H1 (cell line): ENCODE measurements around the gene VDR.

ENCODE experiments used
- CTCF ChIP-seq, 3 experiments: IDR thresholded peaks; 1 replicate in 2 of 3; 2 replicates in 1 of 3; pipeline versions ENCODE4 v1.5.1 to v1.6.1; 2011; ENCODE audit warnings: low read length in 3 of 3, mild to moderate bottlenecking in 3 of 3, inconsistent platforms in 2 of 3, low read depth in 1 of 3, moderate library complexity in 1 of 3; ENCODE audit not compliant: insufficient read depth in 1 of 3; ENCODE audit errors: control extremely low read depth in 1 of 3
- EZH2 ChIP-seq: fragments of 200-600 bp; sonication (generic); IDR thresholded peaks from 2 replicates; pipeline ENCODE4 v1.7.1; 2012; ENCODE audit warnings: low read depth, mild to moderate bottlenecking, moderate library complexity, low read length, inconsistent platforms; ENCODE audit not compliant: severe bottlenecking
- POLR2A ChIP-seq, 2 experiments: IDR thresholded peaks; 1 replicate in 1 of 2; 2 replicates in 1 of 2; pipeline ENCODE4 v1.6.1; 2011; ENCODE audit warnings: low read depth in 2 of 2, low read length in 2 of 2, mild to moderate bottlenecking in 2 of 2; ENCODE audit errors: control extremely low read depth in 1 of 2
- POLR2AphosphoS5 ChIP-seq: IDR thresholded peaks from 2 replicates; pipeline ENCODE4 v1.6.1; 2011; ENCODE audit warnings: low read depth, low read length
- RAD21 ChIP-seq, 2 experiments: IDR thresholded peaks in 1 of 2; conservative IDR thresholded peaks in 1 of 2; 2 replicates each; pipeline ENCODE4 v1.6.1; 2011; ENCODE audit warnings: low read depth in 2 of 2, low read length in 2 of 2, improper control_type of control experiment in 1 of 2, inconsistent platforms in 1 of 2, mild to moderate bottlenecking in 1 of 2, moderate library complexity in 1 of 2
- RXRA ChIP-seq: IDR thresholded peaks from 2 replicates; pipeline ENCODE4 v1.6.1; 2011; ENCODE audit warnings: low read depth, mild to moderate bottlenecking, low read length, moderate library complexity; ENCODE audit not compliant: insufficient read depth
- SIN3A ChIP-seq, 2 experiments: IDR thresholded peaks in 1 of 2; conservative IDR thresholded peaks in 1 of 2; 2 replicates each; pipeline ENCODE4 v1.6.1; 2011 to 2012; ENCODE audit warnings: low read length in 2 of 2, improper control_type of control experiment in 1 of 2, low read depth in 1 of 2, mild to moderate bottlenecking in 1 of 2
- YY1 ChIP-seq: IDR thresholded peaks from 2 replicates; pipeline ENCODE4 v1.6.1; 2011; ENCODE audit warnings: low read depth, mild to moderate bottlenecking, low read length
- TF ChIP-seq, protein P1 (sequence below): IDR thresholded peaks from 2 replicates; pipeline ENCODE4 v1.6.1; 2012; ENCODE audit warnings: inconsistent platforms

- TF ChIP-seq POLR2AphosphoS5 (no peak), RAD21 (IDR thresholded peaks at IDR 0.05 in 1 of 2, conservative IDR thresholded peaks at IDR 0.05 in 1 of 2; ENCODE audit: low read depth in 2 of 2, low read length in 2 of 2) (no peak), CTCF (IDR thresholded peaks at IDR 0.05; ENCODE audit: control extremely low read depth in 1 of 3, insufficient read depth in 1 of 3, low read depth in 1 of 3, low read length in 3 of 3) (no peak), EZH2 (no peak), SIN3A (conservative IDR thresholded peaks at IDR 0.05 in 1 of 2, IDR thresholded peaks at IDR 0.05 in 1 of 2; ENCODE audit: low read depth in 1 of 2, low read length in 2 of 2) (no peak), POLR2A (IDR thresholded peaks at IDR 0.05; ENCODE audit: control extremely low read depth in 1 of 2, low read depth in 2 of 2, low read length in 2 of 2) (no peak), YY1 (no peak), RXRA (no peak)
- TF ChIP-seq, protein P1, sequence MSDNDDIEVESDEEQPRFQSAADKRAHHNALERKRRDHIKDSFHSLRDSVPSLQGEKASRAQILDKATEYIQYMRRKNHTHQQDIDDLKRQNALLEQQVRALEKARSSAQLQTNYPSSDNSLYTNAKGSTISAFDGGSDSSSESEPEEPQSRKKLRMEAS: no peak
These were observed 80.6 kb downstream of the VDR start for GRCh38 chr12:47824198-47824597.
